ENCODE results near the gene HMGXB4. TPM values are rescaled to one million over a fixed set of nuclear protein-coding genes. Genes with fewer than 3 reads are reported as not detected.

Gene HMGXB4
- total RNA-seq, 1 donor from 2014 or later, result 8.6 TPM

- Histone ChIP-seq H3K9me3 (replicated peaks) (no peaks in the 10 kb centered on the region), H3K4me3 (no peak overlapping the region), H3K36me3 (peaks cover 33% of the 10 kb centered on the region), H3K27ac (replicated peaks) (no peak overlapping the region), H3K4me1 (no peaks in the 10 kb centered on the region), H3K27me3 (ENCODE audit: low read depth) (no peaks in the 10 kb centered on the region)
- no peak for DNase-seq
- no peak for TF ChIP-seq CTCF (IDR thresholded peaks at IDR 0.05; ENCODE audit: borderline replicate concordance)
- intact Hi-C loops (cut with micrococcal nuclease), result no loop called here
Observed at GRCh38 chr22:35275580-35275979, 18.3 kb downstream of the HMGXB4 start.

- no peak for TF ChIP-seq CTCF (IDR thresholded peaks at IDR 0.05; ENCODE audit: borderline replicate concordance)
- intact Hi-C loops (cut with micrococcal nuclease), result no loop called here
- H3K36me3 ChIP-seq, result peaks cover 30% of the 10 kb centered on the region
- no peak for DNase-seq
- H3K9me3 ChIP-seq (replicated peaks), result no peaks in the 10 kb centered on the region
- no peaks in the 10 kb centered on the region for H3K27me3 ChIP-seq (ENCODE audit: low read depth)
- H3K4me1 ChIP-seq, result no peaks in the 10 kb centered on the region
- H3K27ac ChIP-seq (replicated peaks), result no peak overlapping the region
- H3K4me3 ChIP-seq, result no peak overlapping the region
Observed at GRCh38 chr22:35276019-35276418, 18.7 kb downstream of the HMGXB4 start.

DNA sequence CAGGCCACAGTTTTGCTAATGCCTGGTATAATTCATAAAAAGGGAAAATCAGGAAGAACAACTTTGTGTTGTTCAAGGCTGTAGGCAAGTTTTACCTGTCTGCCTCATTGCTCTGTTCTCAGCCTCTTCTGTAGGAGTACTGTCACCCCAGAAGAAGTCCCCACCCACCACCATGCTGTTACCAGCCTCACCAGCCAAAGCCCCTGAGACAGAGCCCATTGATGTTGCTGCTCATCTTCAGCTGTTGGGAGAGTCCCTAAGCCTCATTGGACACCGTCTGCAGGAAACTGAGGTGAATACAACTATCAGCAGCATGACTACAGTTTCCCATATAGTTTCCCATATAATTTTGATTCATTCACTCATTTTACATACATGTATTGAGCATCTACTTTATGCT is 30.8 kb downstream of the HMGXB4 start:
- Histone ChIP-seq H3K27ac (replicated peaks) (no peak overlapping the region), H3K4me3 (no peak overlapping the region), H3K36me3 (peaks cover 94% of the 10 kb centered on the region), H3K4me1 (no peaks in the 10 kb centered on the region), H3K9me3 (replicated peaks) (no peaks in the 10 kb centered on the region), H3K27me3 (ENCODE audit: low read depth) (no peaks in the 10 kb centered on the region)
- no peak for TF ChIP-seq CTCF (IDR thresholded peaks at IDR 0.05; ENCODE audit: borderline replicate concordance)
- intact Hi-C loops (cut with micrococcal nuclease), result no loop called here
- DNase-seq, result no peak

DNA sequence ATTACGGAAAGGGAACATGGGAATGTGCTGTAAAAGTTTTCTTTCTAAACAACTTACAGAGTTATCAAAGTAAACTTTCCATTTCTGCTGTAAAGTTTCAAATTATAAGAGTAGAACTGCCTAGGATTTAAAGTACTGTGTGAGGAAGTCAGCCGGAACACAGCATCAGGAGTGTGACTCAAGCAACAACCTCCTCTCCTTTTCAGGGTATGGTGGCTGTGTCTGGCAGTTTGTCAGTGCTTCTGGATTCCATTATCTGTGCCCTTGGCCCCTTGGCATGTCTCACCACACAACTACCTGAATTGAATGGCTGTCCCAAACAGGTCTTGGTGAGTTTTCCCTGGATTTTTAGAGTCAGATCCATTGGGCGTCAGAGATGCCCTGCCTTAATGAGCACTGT is 35.5 kb downstream of the HMGXB4 start:
- Histone ChIP-seq H3K4me3 (no peak overlapping the region), H3K36me3 (peaks cover 73% of the 10 kb centered on the region), H3K27me3 (ENCODE audit: low read depth) (no peaks in the 10 kb centered on the region), H3K4me1 (no peaks in the 10 kb centered on the region), H3K9me3 (replicated peaks) (no peaks in the 10 kb centered on the region), H3K27ac (replicated peaks) (no peak overlapping the region)
- intact Hi-C loops (cut with micrococcal nuclease), result no loop called here
- TF ChIP-seq CTCF (IDR thresholded peaks at IDR 0.05; ENCODE audit: borderline replicate concordance), result no peak
- no peak for DNase-seq

DNA sequence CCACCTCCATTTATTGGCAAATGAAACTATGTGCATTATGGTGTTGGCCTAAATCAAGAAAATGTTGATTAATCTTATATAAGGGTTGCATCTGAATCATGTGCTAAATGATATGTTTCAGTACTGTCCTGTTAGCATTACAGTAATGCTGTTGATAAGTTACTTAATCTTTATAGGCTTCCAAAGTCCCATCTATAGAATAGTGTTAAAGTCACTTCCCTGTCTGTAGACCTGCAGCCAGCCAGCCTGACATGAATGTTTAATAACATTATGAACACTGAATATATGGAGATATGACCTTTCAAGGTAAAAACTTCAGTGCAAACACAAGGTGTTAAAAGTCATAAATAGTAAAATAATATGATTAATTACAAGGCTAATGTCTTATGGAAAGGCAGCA is 38.8 kb downstream of the HMGXB4 start:
- no peak overlapping the region for H3K4me3 ChIP-seq
- H3K27me3 ChIP-seq (ENCODE audit: low read depth), result no peaks in the 10 kb centered on the region
- H3K4me1 ChIP-seq, result peaks cover 23% of the 10 kb centered on the region
- intact Hi-C loops (cut with micrococcal nuclease), result no loop called here
- peaks cover 40% of the 10 kb centered on the region for H3K36me3 ChIP-seq
- no peak for TF ChIP-seq CTCF (IDR thresholded peaks at IDR 0.05; ENCODE audit: borderline replicate concordance)
- H3K9me3 ChIP-seq (replicated peaks), result no peaks in the 10 kb centered on the region
- no peak for DNase-seq
- H3K27ac ChIP-seq (replicated peaks), result no peak overlapping the region

- peak overlapping the region; percentile 90 for H3K4me3 ChIP-seq
- intact Hi-C loops (cut with micrococcal nuclease), result no loop called here
- H3K4me1 ChIP-seq, result peaks cover 41% of the 10 kb centered on the region
- no peaks in the 10 kb centered on the region for H3K9me3 ChIP-seq (replicated peaks)
- H3K27me3 ChIP-seq (ENCODE audit: low read depth), result no peaks in the 10 kb centered on the region
- H3K27ac ChIP-seq (replicated peaks), result peak overlapping the region; percentile 94
- DNase-seq, result no peak
- H3K36me3 ChIP-seq, result peaks cover 8% of the 10 kb centered on the region
- peak; percentile 9 for TF ChIP-seq CTCF (IDR thresholded peaks at IDR 0.05; ENCODE audit: borderline replicate concordance)
Observed at GRCh38 chr22:35299217-35299672, 42.0 kb downstream of the HMGXB4 start.

Measured in left ventricle myocardium inferior (tissue), 1 donor.